Stimulated activated CD4-positive, alpha-beta T cell treated with anti-CD3 and anti-CD28 coated beads, TNF-alpha, amount 100 ng/mL, for 24 hours (primary cell): ENCODE results near the gene THRB.
"Not testable (repeated sequence)": the region's sequence is repeated elsewhere in the genome, so short reads cannot be mapped to it uniquely, and the experiment has no call there.

Experiments used
- DNase-seq, 3 experiments: peaks; one replicate each; pipeline ENCODE4 v3.0.0-alpha.2; 2020; ENCODE audit warnings: low read depth in 3 of 3

The THRB gene

GRCh38 chr3:24100696-24101402, 393.8 kb downstream of the THRB start:
- DNase-seq, result no peak

- DNase-seq, result no peak
These were observed 397.9 kb downstream of the THRB start for GRCh38 chr3:24096695-24097290.

DNA sequence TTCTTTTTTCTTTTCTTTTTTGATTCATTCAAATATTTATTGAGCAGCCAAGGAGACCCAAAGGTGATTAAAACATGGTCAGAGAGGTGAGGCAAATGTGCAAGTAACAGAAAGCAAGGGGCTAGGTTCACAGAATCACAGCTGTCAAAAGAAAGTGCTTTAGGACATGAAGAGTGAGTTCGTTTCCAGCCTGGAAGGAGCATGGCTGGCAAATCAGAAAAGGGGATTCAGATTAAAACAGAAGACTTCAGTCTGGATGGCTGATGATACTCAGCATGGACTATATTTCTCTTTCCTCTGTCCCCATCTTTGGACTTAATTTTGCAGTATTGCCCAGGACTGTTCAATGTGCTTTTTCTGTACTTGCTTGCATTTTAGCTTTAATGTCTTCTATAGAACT, 398.4 kb downstream of the THRB start:
- no peak for DNase-seq

DNA sequence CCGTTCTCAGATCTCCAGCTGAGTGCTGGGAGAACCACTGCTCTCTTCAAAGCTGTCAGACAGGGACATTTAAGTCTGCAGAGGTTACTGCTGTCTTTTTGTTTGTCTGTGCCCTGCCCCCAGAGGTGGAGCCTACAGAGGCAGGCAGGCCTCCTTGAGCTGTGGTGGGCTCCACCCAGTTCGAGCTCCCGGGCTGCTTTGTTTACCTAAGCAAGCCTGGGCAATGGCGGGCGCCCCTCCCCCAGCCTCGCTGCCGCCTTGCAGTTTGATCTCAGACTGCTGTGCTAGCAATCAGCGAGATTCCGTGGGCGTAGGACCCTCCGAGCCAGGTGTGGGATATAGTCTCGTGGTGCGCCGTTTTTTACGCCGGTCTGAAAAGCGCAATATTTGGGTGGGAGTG, 399.8 kb downstream of the THRB start:
- DNase-seq, result not testable (repeated sequence)

DNA sequence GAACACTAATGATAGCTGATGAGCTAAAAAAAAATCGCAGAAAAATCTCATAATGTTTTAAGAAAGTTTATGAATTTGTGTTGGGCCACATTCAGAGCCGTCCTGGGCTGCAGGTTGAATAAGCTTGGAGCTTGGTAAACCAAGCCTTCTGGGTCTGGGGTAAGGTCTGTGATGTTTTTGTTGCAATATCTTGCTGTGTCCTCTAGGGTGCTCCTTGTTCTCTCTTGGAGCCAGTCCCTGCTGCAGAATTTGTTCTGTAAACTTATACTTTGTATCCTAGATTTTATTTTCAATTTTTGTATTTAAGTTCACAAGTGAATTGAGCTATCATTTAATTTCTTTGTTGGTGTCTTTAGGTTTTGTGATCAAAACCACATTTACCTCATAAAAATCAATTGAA, 405.9 kb downstream of the THRB start:
- DNase-seq, result no peak

GRCh38 chr3:24087469-24087868, 407.2 kb downstream of the THRB start:
- DNase-seq, result no peak

- DNase-seq, result no peak
These were observed 407.8 kb downstream of the THRB start for GRCh38 chr3:24086617-24087404.

GRCh38 chr3:24086206-24086605, 408.4 kb downstream of the THRB start:
- DNase-seq, result no peak

DNA sequence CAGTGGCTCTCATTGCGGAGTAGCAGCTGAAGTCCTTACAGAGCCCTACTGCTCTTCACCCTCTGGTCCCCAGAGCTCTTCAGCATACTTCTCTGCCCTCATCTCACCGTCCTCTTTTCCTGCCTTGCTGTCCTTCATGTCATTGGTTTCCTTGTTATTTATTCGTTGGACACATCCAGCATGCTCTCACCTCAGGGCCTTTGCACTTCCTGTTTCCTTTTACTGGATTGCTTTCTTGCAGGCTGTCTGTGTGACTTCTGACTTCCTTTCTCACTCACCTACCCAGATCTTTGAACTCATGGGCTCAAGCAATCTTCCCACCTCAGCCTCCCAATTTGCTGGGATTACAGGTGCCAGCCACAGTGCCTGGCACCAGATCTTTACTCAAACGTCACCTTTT, 422.5 kb downstream of the THRB start:
- no peak for DNase-seq

DNA sequence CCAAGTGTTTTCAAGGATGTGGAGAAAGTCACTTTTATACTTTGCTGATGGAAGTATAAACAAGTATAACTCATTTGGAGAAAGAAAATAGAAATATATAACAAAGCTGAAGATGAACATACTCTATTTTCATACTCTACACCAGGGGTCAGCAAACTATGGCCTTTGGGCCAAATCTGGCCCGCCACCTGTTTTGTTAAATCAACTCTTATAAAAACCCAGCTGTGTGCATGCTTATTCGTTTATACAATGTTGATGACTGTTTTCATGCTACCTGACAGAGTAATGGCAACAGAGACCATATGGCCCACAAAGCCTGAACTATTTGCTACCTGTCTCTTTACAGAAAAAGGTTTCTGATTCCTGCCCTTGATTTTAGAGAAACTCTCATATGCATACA, 425.6 kb downstream of the THRB start:
- no peak for DNase-seq

DNA sequence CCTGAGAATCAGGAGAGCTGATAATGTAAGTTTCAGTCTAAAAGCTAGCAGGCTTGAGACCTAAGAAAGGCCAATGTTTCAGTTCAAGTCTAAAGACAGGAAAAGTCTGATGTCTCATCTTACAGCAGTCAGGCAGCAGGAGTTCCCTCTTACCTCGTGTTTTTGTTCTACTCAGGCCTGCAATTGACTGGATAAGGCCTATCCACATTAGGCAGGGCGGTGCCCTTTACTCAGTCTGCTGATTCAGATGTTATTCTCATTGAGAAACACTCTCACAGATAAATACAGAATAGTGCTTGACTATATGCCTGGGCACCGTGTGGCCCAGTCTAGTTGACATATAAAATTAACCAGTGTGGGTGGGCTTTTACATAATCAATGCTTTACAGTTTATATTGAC, 427.2 kb downstream of the THRB start:
- DNase-seq, result no peak
